ENCODE results near the gene WDR62. TPM values are rescaled to one million over a fixed set of nuclear protein-coding genes. Genes with fewer than 3 reads are reported as not detected.

WDR62 gene
- total and polyA plus RNA-seq, 10 of the 15 experiments (the other 5 are each of a cell fraction or from before 2014, with no cell fraction given), result 0.08 to 20.6 (median 10.9) TPM

GRCh38 chr19:36139473-36140303, 85.0 kb downstream of the WDR62 start, which contains the start of gene CAPNS1 (continued):
- no peak for TF ChIP-seq CEBPZ (IDR thresholded peaks at IDR 0.05; ENCODE audit: low read depth, low read length)
- peak; percentile 86 for TF ChIP-seq E4F1 (IDR thresholded peaks at IDR 0.05; ENCODE audit: borderline replicate concordance, partially characterized antibody)
- no peak for TF ChIP-seq HDGF (IDR thresholded peaks at IDR 0.05)
- TF ChIP-seq RBBP5 (conservative IDR thresholded peaks at IDR 0.05), result no peak
- peak; percentile 99 for TF ChIP-seq RELB (IDR thresholded peaks at IDR 0.05; ENCODE audit: low read depth)
- no peak for TF ChIP-seq CBX3 (IDR thresholded peaks at IDR 0.05; ENCODE audit: borderline replicate concordance, low read depth)
- peak; percentile 80 for TF ChIP-seq POLR2A (IDR thresholded peaks at IDR 0.05; ENCODE audit: low read depth, low read length)
- TF ChIP-seq YY1 (IDR thresholded peaks at IDR 0.05; ENCODE audit: low read depth, low read length), result peak; percentile 53
- TF ChIP-seq CBFB (IDR thresholded peaks at IDR 0.05; ENCODE audit: low read depth), result peak; percentile 62; the same call in 1 of the 2 replicates
- TF ChIP-seq CREB1 (IDR thresholded peaks at IDR 0.05; ENCODE audit: low read depth), result peak; percentile 72
- peak; percentile 36 to 41; a peak in 2 of 4 replicates for TF ChIP-seq EP300 (IDR thresholded peaks at IDR 0.05; ENCODE audit: borderline replicate concordance in 1 of 2, control insufficient read depth in 1 of 2, low read depth in 2 of 2, low read length in 2 of 2)
- TF ChIP-seq HCFC1 (IDR thresholded peaks at IDR 0.05; ENCODE audit: low read length), result peak; percentile 59
- TF ChIP-seq BHLHE40 (IDR thresholded peaks at IDR 0.05; ENCODE audit: borderline replicate concordance in 1 of 2, low read depth in 2 of 2, low read length in 1 of 2), result peak; percentile 58 to 83; a peak in 3 of 4 replicates
- peak in 1 of 2 experiments; percentile 52; a peak in 3 of 4 replicates for TF ChIP-seq IKZF2 (IDR thresholded peaks at IDR 0.05)
- TF ChIP-seq, protein P1, sequence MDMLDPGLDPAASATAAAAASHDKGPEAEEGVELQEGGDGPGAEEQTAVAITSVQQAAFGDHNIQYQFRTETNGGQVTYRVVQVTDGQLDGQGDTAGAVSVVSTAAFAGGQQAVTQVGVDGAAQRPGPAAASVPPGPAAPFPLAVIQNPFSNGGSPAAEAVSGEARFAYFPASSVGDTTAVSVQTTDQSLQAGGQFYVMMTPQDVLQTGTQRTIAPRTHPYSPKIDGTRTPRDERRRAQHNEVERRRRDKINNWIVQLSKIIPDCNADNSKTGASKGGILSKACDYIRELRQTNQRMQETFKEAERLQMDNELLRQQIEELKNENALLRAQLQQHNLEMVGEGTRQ (IDR thresholded peaks at IDR 0.05; ENCODE audit: borderline replicate concordance, low read depth, low read length), result no peak
- TF ChIP-seq, protein P2, sequence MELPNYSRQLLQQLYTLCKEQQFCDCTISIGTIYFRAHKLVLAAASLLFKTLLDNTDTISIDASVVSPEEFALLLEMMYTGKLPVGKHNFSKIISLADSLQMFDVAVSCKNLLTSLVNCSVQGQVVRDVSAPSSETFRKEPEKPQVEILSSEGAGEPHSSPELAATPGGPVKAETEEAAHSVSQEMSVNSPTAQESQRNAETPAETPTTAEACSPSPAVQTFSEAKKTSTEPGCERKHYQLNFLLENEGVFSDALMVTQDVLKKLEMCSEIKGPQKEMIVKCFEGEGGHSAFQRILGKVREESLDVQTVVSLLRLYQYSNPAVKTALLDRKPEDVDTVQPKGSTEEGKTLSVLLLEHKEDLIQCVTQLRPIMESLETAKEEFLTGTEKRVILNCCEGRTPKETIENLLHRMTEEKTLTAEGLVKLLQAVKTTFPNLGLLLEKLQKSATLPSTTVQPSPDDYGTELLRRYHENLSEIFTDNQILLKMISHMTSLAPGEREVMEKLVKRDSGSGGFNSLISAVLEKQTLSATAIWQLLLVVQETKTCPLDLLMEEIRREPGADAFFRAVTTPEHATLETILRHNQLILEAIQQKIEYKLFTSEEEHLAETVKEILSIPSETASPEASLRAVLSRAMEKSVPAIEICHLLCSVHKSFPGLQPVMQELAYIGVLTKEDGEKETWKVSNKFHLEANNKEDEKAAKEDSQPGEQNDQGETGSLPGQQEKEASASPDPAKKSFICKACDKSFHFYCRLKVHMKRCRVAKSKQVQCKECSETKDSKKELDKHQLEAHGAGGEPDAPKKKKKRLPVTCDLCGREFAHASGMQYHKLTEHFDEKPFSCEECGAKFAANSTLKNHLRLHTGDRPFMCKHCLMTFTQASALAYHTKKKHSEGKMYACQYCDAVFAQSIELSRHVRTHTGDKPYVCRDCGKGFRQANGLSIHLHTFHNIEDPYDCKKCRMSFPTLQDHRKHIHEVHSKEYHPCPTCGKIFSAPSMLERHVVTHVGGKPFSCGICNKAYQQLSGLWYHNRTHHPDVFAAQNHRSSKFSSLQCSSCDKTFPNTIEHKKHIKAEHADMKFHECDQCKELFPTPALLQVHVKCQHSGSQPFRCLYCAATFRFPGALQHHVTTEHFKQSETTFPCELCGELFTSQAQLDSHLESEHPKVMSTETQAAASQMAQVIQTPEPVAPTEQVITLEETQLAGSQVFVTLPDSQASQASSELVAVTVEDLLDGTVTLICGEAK (IDR thresholded peaks at IDR 0.05; ENCODE audit: borderline replicate concordance), result no peak; the same call in 1 of the 2 replicates
